GM19328 (cell line): ENCODE measurements around the gene PRR15.

Experiments
- ATAC-seq: cut with Tn5 transposase; IDR thresholded peaks from one replicate; pipeline ENCODE4 v1.9.1; 2021; ENCODE audit warnings: mild to moderate bottlenecking, moderate library complexity; ENCODE audit not compliant: unreplicated experiment

Gene PRR15

DNA sequence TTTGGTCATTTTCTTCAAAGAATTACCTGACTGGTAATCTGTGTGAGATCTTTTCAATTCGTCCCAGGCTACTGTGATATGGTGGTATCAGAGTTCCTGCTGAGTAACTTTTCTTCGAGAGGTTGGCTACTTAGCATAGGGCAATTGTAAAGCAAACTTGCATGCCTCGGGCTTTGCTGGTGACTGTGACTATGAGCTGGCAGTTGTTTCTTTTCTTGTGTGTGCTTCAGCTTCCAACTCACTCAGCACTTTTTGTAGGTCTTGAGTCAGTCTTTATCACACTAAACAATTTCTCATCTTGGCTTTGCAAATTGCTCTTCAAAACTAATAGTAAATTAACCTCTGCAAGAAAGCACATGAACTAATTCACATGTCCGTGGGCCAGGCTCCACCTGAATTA lies 44.3 kb downstream of the PRR15 start:
- no peak for ATAC-seq

DNA sequence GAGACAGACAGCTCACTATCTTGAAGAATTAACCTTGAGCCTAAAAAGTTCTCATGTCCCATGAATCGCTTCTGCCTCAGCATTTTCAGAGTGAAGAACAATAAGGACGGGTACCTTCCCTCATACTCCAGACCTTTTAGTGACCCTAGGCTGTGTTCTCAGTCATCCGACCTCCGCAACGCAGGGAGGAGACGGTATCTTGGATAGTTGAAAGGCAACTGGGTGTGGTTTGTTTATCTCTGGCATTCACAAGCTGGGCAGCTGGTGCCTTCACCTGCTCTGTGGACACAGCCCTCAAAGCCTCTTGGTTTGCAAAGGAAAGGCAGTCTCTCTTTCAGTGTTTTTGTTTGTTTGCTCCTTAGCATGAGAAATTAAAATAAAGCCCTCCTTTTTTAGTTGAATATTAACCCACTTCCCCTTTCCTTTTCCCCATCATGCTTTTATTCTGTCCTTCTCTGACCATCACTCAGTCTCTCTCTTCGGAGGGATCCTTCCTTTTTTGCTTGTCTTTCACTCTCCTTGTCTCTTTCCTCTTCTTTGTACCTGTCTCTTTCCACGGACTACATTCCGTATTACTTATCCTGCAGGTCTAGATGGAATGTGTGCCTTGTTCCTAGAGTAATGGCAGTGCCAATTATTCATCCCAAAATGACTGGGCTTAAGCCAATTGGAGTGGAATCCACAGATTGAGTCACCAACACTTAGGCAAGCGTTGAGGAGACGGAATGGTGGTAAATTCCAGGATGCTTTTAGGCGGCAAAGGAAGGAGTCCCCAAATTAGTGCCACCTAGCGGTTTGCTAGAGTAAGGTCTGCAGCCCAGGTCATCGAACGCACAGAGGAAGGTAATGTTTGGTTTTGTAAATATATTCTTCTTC lies 45.8 kb downstream of the PRR15 start:
- ATAC-seq: no peak

DNA sequence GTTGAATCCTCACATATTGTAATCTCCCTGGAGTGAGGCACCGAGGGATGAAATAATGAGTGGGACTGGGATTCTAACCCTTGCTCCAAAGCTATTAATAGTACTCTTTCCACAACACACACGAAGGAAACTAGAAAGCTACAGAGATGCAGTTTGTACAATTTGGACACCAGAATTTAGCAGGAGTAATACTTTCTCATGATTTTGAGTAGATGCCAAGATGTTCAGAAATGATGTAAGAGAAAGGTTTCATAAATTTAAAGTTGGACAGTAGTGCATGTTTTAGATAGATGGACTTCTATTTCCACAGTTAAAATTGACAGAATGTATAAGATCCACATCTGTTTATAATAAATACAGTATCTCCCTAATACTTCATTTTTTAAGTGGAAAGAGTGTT lies 46.5 kb downstream of the PRR15 start:
- ATAC-seq: no peak

DNA sequence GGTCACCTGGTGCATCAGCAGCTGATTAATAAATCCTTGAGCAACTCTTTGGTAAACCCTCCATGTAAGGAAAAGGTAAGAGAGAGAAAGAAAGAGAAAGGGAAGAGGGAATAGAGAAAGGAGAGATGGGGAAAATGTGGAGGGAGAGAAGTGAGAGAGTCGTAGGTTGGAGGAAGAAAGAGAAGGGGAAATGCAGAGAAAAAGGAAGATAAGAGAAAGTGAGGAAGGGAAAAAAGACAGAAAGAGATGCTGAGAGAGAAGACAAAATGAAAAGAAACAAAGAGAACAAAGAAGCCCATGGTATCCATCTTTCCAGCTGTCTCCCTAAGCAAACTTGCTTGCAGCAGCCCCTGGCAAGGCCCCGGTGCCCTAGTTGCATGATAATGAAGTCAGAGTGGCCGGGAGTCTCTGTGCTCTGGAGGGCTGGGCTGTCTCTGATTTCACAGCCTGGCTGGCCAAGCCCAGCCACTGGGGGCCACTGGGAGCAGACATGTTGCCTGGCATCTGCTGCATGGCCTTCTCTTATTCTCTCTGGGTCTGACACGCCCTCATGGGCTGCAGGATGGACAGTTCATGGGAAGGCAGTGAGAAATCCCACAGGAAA lies 48.4 kb downstream of the PRR15 start:
- no peak for ATAC-seq

DNA sequence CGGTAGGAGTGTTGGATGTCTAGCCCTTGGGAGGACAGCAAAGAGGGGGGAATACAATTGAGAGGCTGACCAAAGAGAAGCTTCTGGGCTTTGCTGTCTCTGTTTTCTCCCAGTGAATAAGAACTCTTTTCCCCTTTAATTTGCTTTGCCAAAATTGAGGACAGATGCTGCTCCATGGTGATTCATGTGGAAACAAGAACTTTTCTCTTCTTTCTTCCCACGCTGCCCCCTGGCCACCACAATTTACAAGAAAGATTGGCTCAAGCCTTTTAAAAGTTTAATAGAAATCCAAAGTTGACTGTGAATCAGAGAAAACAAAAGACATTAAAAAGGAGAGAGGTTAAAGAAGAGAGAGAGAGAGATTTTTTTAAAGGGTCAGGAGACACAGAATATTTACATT lies 49.0 kb downstream of the PRR15 start:
- no peak for ATAC-seq

DNA sequence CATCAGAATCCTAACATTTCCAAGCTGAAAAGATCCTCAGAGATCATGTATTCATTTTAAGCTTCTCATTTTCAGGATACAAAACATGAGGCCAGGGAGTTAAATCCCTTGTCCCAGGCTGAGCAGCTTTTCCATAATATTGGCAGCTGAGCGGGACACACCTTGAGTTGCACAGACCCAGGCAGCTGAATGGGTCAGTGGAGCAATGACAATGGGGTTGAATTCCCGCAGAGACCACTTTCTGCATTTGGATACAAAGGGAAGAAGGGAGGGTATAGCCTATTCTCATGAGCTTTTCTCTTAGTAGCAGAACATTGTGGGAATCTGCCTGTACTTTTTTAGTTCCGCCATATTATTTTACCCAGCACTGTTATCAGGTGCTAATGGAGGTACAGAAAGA lies 49.5 kb downstream of the PRR15 start:
- no peak for ATAC-seq

DNA sequence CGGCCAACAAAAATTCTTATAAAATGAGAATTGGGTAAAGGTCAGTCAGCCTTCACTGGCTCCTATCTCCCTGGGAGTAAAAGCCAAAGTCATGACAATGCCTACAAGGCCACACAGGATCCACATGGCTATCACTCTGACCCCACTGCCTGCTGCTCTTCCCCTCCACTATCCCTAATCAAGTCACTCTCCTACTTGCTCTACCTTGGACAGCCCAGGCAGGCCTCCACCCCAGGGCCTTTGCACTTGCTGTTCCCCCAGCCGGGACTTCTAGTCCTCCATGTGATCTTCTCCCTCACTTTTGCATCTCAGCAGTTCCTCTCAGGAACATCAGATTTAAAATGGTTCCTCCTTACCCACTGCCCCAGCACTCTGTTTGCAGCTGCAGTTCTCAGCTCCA lies 50.6 kb downstream of the PRR15 start:
- ATAC-seq: no peak
